Body of pancreas (tissue), 4 donors: Measurements from ENCODE around the gene WBP1L.

Experiments used
- POLR2A ChIP-seq, 3 donors: fragments of 450-650 bp; IDR thresholded peaks; one replicate each; pipeline ENCODE4 v1.6.1; 2016; ENCODE audit warnings: antibody characterized with exemption in 3 of 3, mild to moderate bottlenecking in 2 of 3
- TF ChIP-seq, protein P1 (sequence below), 7 experiments: fragments of 450-650 bp in 4 of 7; fragments of 200-600 bp in 3 of 7; sonication (generic) in 3 of 7; IDR thresholded peaks; one replicate each; pipeline ENCODE4 v1.5.1; 2016 to 2019; ENCODE audit warnings: antibody characterized with exemption in 7 of 7

DNA sequence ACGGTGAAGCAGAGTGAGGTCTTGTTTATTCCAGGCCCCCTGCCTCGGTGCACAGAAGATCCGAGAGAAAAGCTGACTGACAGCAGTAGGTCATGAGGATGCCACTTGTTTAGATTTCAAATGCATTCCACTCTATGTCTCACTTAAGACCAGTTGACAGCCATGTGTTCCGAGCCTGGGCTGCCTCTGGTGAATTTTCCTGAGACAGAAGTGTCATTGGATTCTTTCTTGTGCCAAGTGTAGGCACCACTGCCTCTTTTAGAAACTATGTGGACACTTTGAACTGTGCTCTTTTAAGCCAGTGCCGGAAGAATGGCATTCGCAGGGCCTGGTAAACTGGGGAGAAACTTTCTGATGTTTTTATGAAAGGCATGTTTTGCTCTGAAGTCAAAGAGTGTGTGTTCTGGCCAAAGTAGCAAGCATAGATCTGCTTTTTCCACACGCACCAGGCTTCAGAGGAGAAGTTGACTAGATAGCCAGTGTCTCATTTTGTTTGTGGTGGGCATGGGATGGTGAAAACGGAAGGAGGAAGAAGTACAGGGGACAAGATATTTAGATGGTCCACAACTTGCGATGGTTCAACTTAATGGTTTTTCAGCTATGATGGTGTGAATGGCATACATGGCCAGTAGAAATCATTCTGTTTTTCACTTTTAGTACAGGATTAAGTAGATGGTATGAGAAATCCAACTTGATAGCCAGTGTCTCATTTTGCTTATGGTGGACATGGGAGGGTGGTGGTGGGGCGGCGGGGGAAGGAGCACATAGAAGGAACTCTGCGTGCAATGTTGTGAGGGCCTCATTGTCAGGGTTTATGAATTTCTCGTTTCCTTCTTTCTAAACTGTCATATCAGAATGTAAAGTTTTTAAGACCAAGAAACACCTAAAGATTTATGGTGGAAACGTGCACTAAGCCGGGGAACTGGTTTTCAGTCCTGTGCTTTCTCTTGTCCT lies 52.0 kb downstream of the WBP1L start:
- TF ChIP-seq, protein P1, sequence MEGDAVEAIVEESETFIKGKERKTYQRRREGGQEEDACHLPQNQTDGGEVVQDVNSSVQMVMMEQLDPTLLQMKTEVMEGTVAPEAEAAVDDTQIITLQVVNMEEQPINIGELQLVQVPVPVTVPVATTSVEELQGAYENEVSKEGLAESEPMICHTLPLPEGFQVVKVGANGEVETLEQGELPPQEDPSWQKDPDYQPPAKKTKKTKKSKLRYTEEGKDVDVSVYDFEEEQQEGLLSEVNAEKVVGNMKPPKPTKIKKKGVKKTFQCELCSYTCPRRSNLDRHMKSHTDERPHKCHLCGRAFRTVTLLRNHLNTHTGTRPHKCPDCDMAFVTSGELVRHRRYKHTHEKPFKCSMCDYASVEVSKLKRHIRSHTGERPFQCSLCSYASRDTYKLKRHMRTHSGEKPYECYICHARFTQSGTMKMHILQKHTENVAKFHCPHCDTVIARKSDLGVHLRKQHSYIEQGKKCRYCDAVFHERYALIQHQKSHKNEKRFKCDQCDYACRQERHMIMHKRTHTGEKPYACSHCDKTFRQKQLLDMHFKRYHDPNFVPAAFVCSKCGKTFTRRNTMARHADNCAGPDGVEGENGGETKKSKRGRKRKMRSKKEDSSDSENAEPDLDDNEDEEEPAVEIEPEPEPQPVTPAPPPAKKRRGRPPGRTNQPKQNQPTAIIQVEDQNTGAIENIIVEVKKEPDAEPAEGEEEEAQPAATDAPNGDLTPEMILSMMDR (IDR thresholded peaks at IDR 0.05) = no peak
- no peak for TF ChIP-seq POLR2A (IDR thresholded peaks at IDR 0.05)
